ENCODE data around the gene DUSP6.

DNA sequence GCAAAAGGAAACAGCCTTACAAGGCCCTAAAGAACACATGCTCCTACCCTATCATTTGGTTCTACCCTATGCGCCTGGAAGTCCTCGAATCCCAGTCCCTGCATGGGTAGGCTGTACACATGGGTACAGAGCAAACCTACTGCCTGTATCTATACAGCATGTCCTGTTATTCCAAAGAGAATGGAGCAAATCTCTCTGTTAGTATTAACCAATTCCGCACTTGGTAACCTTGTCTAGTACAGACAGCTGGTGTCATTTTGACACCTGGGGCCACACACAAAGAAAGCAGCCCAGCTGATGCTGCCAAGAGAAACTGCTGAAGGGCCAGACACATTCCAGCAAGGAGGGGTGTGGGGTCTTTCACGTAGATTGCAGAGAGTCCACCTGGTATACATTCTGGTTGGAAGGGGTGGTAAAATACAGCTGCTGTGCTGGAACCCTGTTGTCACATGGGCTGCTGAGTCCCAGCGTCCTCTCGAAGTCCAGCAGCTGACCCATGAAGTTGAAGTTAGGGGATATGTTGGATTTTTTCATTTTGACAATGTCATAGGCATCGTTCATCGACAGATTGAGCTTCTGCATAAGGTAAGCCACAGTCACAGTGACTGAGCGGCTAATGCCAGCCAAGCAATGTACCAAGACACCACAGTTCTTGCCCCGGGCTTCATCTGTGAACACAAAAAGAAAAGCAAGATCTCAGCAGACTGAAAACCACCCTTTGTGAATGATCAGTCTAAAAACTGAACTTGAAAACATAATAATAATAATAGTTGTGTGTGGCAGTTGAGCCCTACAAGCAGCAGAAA, 3.2 kb downstream of the DUSP6 start:
- TF ChIP-seq EZH2 (IDR thresholded peaks at IDR 0.05; ENCODE audit: insufficient read depth, poor library complexity, severe bottlenecking) (no peak), EZH2phosphoT487 (IDR thresholded peaks at IDR 0.05; ENCODE audit: insufficient read depth, low read depth) (no peak)
